WTC11 (cell line): ENCODE measurements around the gene RAD21L1. TPM values are rescaled to one million over a fixed set of nuclear protein-coding genes. Genes with fewer than 3 reads are reported as not detected.

Source experiments
- ATAC-seq: fragments of 200-7000 bp; cut with Tn5 transposase; 2 replicates; pipeline ENCODE4 v1.10.0; 2021; ENCODE audit warnings: mild to moderate bottlenecking, moderate library complexity
- CTCF ChIA-PET: fragments of 300-600 bp; sonication (Branson Sonifier 250); formaldehyde crosslinking; loops from one replicate; lab custom pipeline; 2021; ENCODE audit warnings: antibody characterized with exemption; lab: Charles Lee
- POLR2A ChIA-PET: fragments of 350-600 bp; sonication (Branson Sonifier 250); formaldehyde crosslinking; loops from one replicate; lab custom pipeline; 2021; ENCODE audit warnings: antibody characterized with exemption; lab: Charles Lee
- DNase-seq: peaks from one replicate; pipeline ENCODE4 v3.0.0; 2021; ENCODE audit warnings: low spot score
- H3K27ac Mint-ChIP-seq: 2 replicates; pipeline ENCODE4 v1.8.0; 2021; ENCODE audit warnings: mixed read lengths
- H3K27me3 Mint-ChIP-seq: 2 replicates; pipeline ENCODE4 v1.8.0; 2021; ENCODE audit warnings: low read depth, mild to moderate bottlenecking, moderate library complexity, mixed read lengths
- H3K36me3 Mint-ChIP-seq: 2 replicates; pipeline ENCODE4 v1.8.0; 2021; ENCODE audit warnings: mixed read lengths
- H3K4me1 Mint-ChIP-seq: 2 replicates; pipeline ENCODE4 v1.8.0; 2022; ENCODE audit warnings: mixed read lengths
- H3K4me3 Mint-ChIP-seq: 2 replicates; pipeline ENCODE4 v1.8.0; 2021; ENCODE audit warnings: mild to moderate bottlenecking, moderate library complexity, mixed read lengths
- H3K9me3 Mint-ChIP-seq: 2 replicates; pipeline ENCODE4 v1.8.0; 2021; ENCODE audit warnings: mixed read lengths
- CREB1 ChIP-seq: sonication (generic); formaldehyde crosslinking; IDR thresholded peaks from 2 replicates; pipeline ENCODE4 v1.8.0; 2023; ENCODE audit warnings: mild to moderate bottlenecking, missing genetic modification reagents
- FOXJ3 ChIP-seq: sonication (generic); formaldehyde crosslinking; IDR thresholded peaks from 2 replicates; pipeline ENCODE4 v1.9.0; 2021; ENCODE audit warnings: missing genetic modification reagents, mild to moderate bottlenecking, borderline replicate concordance
- JUN ChIP-seq: sonication (generic); formaldehyde crosslinking; IDR thresholded peaks from 2 replicates; pipeline ENCODE4 v1.8.0; 2023; ENCODE audit warnings: mild to moderate bottlenecking, missing genetic modification reagents
- MXD4 ChIP-seq: fragments of 250-450 bp; sonication (Bioruptor Pico); IDR thresholded peaks from 2 replicates; pipeline ENCODE4 v1.8.0; 2021; ENCODE audit warnings: mild to moderate bottlenecking, moderate library complexity, borderline replicate concordance
- NR2C2 ChIP-seq: sonication (generic); formaldehyde crosslinking; IDR thresholded peaks from 2 replicates; pipeline ENCODE4 v1.8.0; 2022; ENCODE audit warnings: mild to moderate bottlenecking, missing genetic modification reagents
- NR3C1 ChIP-seq: sonication (generic); formaldehyde crosslinking; conservative IDR thresholded peaks from 2 replicates; pipeline ENCODE4 v1.8.1; 2023; ENCODE audit warnings: low read depth, mild to moderate bottlenecking, missing genetic modification reagents
- RELA ChIP-seq: sonication (generic); formaldehyde crosslinking; IDR thresholded peaks from 2 replicates; pipeline ENCODE4 v1.8.1; 2022; ENCODE audit warnings: missing genetic modification reagents, mild to moderate bottlenecking, borderline replicate concordance
- TCF7 ChIP-seq: sonication (generic); formaldehyde crosslinking; IDR thresholded peaks from 2 replicates; pipeline ENCODE4 v1.8.0; 2022; ENCODE audit warnings: mild to moderate bottlenecking, low read depth, missing genetic modification reagents, moderate library complexity
- ZNF263 ChIP-seq: sonication (generic); formaldehyde crosslinking; IDR thresholded peaks from 2 replicates; pipeline ENCODE4 v1.8.1; 2022; ENCODE audit warnings: low read depth, mild to moderate bottlenecking, moderate library complexity, missing genetic modification reagents
- ZNF317 ChIP-seq: sonication (generic); formaldehyde crosslinking; IDR thresholded peaks from 2 replicates; pipeline ENCODE4 v1.8.1; 2023; ENCODE audit warnings: low read depth, mild to moderate bottlenecking, moderate library complexity, missing genetic modification reagents, borderline replicate concordance
- ZNF416 ChIP-seq: fragments of 250-450 bp; sonication (Bioruptor Pico); IDR thresholded peaks from 2 replicates; pipeline ENCODE4 v1.9.0; 2021; ENCODE audit warnings: mild to moderate bottlenecking, inconsistent platforms
- ZNF671 ChIP-seq: fragments of 250-450 bp; sonication (Bioruptor Pico); IDR thresholded peaks from 2 replicates; pipeline ENCODE4 v1.8.0; 2021; ENCODE audit warnings: mild to moderate bottlenecking
- total RNA-seq: library from RNA; stranded (reverse); gene quantifications from 3 replicates; pipeline ENCODE4 v1.2.3, GENCODE V29; 2021
- TF ChIP-seq, protein P1 (sequence below): sonication (generic); formaldehyde crosslinking; IDR thresholded peaks from 2 replicates; pipeline ENCODE4 v1.8.0; 2022; ENCODE audit warnings: missing genetic modification reagents
- TF ChIP-seq, protein P2 (sequence below): sonication (generic); formaldehyde crosslinking; IDR thresholded peaks from 2 replicates; pipeline ENCODE4 v1.8.1; 2022; ENCODE audit warnings: low read depth, mild to moderate bottlenecking, moderate library complexity, missing genetic modification reagents, borderline replicate concordance
- TF ChIP-seq, protein P3 (sequence below): sonication (generic); formaldehyde crosslinking; IDR thresholded peaks from 2 replicates; pipeline ENCODE4 v1.8.1; 2023; ENCODE audit warnings: mild to moderate bottlenecking, missing genetic modification reagents
- TF ChIP-seq, protein P4 (sequence below): sonication (generic); formaldehyde crosslinking; IDR thresholded peaks from 2 replicates; pipeline ENCODE4 v1.8.0; 2022; ENCODE audit warnings: mild to moderate bottlenecking, missing genetic modification reagents
- TF ChIP-seq, protein P5 (sequence below): fragments of 250-450 bp; sonication (Bioruptor Pico); IDR thresholded peaks from 2 replicates; pipeline ENCODE4 v1.9.0; 2021; ENCODE audit warnings: moderate library complexity, mild to moderate bottlenecking, inconsistent platforms, borderline replicate concordance
- TF ChIP-seq, protein P6 (sequence below): sonication (generic); formaldehyde crosslinking; conservative IDR thresholded peaks from 2 replicates; pipeline ENCODE4 v1.8.1; 2022; ENCODE audit warnings: mild to moderate bottlenecking, missing genetic modification reagents
- TF ChIP-seq, protein P7 (sequence below): sonication (generic); formaldehyde crosslinking; IDR thresholded peaks from 2 replicates; pipeline ENCODE4 v1.8.1; 2023; ENCODE audit warnings: mild to moderate bottlenecking, missing genetic modification reagents, moderate library complexity
- TF ChIP-seq, protein P8 (sequence below): fragments of 250-450 bp; sonication (Bioruptor Pico); IDR thresholded peaks from 2 replicates; pipeline ENCODE4 v1.9.0; 2021; ENCODE audit warnings: mild to moderate bottlenecking, borderline replicate concordance
- TF ChIP-seq, protein P9 (sequence below): sonication (generic); formaldehyde crosslinking; IDR thresholded peaks from 2 replicates; pipeline ENCODE4 v1.8.0; 2022; ENCODE audit warnings: mild to moderate bottlenecking, missing genetic modification reagents

RAD21L1 gene
- total RNA-seq, 1 experiment from 2014 or later, result 0.77 TPM

DNA sequence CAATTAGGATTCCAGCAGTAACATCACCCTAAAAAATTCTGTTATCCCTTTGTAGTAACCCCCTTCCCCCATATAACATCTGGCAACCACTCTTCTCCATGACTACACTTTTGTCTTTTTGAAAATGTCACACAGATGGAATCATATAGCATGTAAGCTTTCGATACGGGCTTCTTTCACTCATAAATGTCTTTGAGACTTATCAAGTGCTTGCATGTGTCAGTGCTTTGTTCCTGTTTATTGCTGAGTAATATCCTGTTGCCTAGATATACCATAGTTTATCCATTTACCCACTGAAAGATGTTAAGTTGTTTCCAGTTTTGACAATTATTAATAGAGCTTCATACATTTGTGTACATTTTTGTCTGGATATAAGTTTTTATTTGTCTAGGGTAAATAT is 29.8 kb downstream of the RAD21L1 start (continued):
- TF ChIP-seq, protein P1, sequence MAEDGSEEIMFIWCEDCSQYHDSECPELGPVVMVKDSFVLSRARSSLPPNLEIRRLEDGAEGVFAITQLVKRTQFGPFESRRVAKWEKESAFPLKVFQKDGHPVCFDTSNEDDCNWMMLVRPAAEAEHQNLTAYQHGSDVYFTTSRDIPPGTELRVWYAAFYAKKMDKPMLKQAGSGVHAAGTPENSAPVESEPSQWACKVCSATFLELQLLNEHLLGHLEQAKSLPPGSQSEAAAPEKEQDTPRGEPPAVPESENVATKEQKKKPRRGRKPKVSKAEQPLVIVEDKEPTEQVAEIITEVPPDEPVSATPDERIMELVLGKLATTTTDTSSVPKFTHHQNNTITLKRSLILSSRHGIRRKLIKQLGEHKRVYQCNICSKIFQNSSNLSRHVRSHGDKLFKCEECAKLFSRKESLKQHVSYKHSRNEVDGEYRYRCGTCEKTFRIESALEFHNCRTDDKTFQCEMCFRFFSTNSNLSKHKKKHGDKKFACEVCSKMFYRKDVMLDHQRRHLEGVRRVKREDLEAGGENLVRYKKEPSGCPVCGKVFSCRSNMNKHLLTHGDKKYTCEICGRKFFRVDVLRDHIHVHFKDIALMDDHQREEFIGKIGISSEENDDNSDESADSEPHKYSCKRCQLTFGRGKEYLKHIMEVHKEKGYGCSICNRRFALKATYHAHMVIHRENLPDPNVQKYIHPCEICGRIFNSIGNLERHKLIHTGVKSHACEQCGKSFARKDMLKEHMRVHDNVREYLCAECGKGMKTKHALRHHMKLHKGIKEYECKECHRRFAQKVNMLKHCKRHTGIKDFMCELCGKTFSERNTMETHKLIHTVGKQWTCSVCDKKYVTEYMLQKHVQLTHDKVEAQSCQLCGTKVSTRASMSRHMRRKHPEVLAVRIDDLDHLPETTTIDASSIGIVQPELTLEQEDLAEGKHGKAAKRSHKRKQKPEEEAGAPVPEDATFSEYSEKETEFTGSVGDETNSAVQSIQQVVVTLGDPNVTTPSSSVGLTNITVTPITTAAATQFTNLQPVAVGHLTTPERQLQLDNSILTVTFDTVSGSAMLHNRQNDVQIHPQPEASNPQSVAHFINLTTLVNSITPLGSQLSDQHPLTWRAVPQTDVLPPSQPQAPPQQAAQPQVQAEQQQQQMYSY (CRISPR knock-in tag), result no peak
- TF ChIP-seq ZNF671 (no peak), FOXJ3 (CRISPR knock-in tag) (no peak), RELA (CRISPR knock-in tag) (no peak)
- TF ChIP-seq, protein P2, sequence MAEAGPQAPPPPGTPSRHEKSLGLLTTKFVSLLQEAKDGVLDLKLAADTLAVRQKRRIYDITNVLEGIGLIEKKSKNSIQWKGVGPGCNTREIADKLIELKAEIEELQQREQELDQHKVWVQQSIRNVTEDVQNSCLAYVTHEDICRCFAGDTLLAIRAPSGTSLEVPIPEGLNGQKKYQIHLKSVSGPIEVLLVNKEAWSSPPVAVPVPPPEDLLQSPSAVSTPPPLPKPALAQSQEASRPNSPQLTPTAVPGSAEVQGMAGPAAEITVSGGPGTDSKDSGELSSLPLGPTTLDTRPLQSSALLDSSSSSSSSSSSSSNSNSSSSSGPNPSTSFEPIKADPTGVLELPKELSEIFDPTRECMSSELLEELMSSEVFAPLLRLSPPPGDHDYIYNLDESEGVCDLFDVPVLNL (CRISPR knock-in tag), result no peak
- TF ChIP-seq, protein P3, sequence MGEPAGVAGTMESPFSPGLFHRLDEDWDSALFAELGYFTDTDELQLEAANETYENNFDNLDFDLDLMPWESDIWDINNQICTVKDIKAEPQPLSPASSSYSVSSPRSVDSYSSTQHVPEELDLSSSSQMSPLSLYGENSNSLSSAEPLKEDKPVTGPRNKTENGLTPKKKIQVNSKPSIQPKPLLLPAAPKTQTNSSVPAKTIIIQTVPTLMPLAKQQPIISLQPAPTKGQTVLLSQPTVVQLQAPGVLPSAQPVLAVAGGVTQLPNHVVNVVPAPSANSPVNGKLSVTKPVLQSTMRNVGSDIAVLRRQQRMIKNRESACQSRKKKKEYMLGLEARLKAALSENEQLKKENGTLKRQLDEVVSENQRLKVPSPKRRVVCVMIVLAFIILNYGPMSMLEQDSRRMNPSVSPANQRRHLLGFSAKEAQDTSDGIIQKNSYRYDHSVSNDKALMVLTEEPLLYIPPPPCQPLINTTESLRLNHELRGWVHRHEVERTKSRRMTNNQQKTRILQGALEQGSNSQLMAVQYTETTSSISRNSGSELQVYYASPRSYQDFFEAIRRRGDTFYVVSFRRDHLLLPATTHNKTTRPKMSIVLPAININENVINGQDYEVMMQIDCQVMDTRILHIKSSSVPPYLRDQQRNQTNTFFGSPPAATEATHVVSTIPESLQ (CRISPR knock-in tag), result no peak
- TF ChIP-seq, protein P4, sequence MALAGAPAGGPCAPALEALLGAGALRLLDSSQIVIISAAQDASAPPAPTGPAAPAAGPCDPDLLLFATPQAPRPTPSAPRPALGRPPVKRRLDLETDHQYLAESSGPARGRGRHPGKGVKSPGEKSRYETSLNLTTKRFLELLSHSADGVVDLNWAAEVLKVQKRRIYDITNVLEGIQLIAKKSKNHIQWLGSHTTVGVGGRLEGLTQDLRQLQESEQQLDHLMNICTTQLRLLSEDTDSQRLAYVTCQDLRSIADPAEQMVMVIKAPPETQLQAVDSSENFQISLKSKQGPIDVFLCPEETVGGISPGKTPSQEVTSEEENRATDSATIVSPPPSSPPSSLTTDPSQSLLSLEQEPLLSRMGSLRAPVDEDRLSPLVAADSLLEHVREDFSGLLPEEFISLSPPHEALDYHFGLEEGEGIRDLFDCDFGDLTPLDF (CRISPR knock-in tag), result no peak

DNA sequence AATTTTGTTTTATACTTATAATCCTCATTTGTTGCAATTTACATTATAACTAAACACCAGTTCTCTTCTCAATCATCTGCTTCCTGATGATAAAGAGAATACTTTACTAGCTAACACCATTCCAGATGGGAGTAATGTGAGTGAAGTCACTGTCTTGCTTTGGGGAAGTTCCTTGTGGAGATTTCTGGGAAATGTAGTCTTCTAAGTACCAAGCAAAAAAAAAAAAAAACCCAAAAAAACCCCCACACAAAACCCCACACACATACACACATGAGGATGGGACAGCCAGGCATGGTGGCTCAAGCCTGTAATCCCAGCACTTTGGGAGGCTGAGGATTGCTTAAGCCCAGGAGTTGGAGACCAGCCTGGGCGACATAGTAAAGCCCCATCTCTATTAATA is 38.0 kb downstream of the RAD21L1 start:
- Mint-ChIP-seq H3K27me3 (peaks cover 26% of the 10 kb centered on the region), H3K4me3 (no peak overlapping the region), H3K4me1 (peaks cover 21% of the 10 kb centered on the region), H3K9me3 (no peaks in the 10 kb centered on the region), H3K36me3 (no peaks in the 10 kb centered on the region), H3K27ac (no peak overlapping the region)
- ChIA-PET POLR2A (no interaction called here), CTCF (interaction anchor here (0.6 kb wide), 1 partner anchor 120 kb away, joined by 4 read pairs; no protein-coding TSS in a partner anchor)
- DNase-seq (no peak), ATAC-seq (no peak)
- TF ChIP-seq NR3C1 (CRISPR knock-in tag) (no peak), FOXJ3 (CRISPR knock-in tag) (no peak), ZNF416 (CRISPR knock-in tag) (no peak), ZNF317 (CRISPR knock-in tag) (no peak), ZNF263 (CRISPR knock-in tag) (no peak), CREB1 (CRISPR knock-in tag) (no peak), JUN (CRISPR knock-in tag) (no peak), NR2C2 (no peak), MXD4 (CRISPR knock-in tag) (no peak), TCF7 (no peak)
- TF ChIP-seq, protein P5, sequence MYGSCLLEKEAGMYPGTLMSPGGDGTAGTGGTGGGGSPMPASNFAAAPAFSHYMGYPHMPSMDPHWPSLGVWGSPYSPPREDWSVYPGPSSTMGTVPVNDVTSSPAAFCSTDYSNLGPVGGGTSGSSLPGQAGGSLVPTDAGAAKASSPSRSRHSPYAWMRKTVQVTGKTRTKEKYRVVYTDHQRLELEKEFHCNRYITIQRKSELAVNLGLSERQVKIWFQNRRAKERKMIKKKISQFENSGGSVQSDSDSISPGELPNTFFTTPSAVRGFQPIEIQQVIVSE (CRISPR knock-in tag), result no peak
- TF ChIP-seq, protein P6, sequence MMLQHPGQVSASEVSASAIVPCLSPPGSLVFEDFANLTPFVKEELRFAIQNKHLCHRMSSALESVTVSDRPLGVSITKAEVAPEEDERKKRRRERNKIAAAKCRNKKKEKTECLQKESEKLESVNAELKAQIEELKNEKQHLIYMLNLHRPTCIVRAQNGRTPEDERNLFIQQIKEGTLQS (CRISPR knock-in tag), result no peak
- TF ChIP-seq, protein P7, sequence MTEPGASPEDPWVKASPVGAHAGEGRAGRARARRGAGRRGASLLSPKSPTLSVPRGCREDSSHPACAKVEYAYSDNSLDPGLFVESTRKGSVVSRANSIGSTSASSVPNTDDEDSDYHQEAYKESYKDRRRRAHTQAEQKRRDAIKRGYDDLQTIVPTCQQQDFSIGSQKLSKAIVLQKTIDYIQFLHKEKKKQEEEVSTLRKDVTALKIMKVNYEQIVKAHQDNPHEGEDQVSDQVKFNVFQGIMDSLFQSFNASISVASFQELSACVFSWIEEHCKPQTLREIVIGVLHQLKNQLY, result no peak
- TF ChIP-seq, protein P8, sequence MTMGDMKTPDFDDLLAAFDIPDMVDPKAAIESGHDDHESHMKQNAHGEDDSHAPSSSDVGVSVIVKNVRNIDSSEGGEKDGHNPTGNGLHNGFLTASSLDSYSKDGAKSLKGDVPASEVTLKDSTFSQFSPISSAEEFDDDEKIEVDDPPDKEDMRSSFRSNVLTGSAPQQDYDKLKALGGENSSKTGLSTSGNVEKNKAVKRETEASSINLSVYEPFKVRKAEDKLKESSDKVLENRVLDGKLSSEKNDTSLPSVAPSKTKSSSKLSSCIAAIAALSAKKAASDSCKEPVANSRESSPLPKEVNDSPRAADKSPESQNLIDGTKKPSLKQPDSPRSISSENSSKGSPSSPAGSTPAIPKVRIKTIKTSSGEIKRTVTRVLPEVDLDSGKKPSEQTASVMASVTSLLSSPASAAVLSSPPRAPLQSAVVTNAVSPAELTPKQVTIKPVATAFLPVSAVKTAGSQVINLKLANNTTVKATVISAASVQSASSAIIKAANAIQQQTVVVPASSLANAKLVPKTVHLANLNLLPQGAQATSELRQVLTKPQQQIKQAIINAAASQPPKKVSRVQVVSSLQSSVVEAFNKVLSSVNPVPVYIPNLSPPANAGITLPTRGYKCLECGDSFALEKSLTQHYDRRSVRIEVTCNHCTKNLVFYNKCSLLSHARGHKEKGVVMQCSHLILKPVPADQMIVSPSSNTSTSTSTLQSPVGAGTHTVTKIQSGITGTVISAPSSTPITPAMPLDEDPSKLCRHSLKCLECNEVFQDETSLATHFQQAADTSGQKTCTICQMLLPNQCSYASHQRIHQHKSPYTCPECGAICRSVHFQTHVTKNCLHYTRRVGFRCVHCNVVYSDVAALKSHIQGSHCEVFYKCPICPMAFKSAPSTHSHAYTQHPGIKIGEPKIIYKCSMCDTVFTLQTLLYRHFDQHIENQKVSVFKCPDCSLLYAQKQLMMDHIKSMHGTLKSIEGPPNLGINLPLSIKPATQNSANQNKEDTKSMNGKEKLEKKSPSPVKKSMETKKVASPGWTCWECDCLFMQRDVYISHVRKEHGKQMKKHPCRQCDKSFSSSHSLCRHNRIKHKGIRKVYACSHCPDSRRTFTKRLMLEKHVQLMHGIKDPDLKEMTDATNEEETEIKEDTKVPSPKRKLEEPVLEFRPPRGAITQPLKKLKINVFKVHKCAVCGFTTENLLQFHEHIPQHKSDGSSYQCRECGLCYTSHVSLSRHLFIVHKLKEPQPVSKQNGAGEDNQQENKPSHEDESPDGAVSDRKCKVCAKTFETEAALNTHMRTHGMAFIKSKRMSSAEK, result no peak
- TF ChIP-seq, protein P9, sequence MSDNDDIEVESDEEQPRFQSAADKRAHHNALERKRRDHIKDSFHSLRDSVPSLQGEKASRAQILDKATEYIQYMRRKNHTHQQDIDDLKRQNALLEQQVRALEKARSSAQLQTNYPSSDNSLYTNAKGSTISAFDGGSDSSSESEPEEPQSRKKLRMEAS (CRISPR knock-in tag), result no peak
